Measurements from ENCODE around the gene NBPF10. TPM values are rescaled to one million over a fixed set of nuclear protein-coding genes. Genes with fewer than 3 reads are reported as not detected.

Gene NBPF10
- total RNA-seq: 0.65 and 0.91 TPM in 2 replicates

GRCh38 chr1:146144465-146144864 lies at the start of gene NBPF10:
Gene NBPF10 (minus strand): TSS chr1:146144804. CDS start chr1:146144769, 35 bp downstream.

Other genes starting within 250 kb of the NBPF10 start
- gene ITGA10, start 234.8 kb downstream of the NBPF10 start, total RNA-seq: 7.8 and 10.7 TPM in 2 replicates
- gene PEX11B, start 226.1 kb downstream of the NBPF10 start, total RNA-seq: 27.3 and 40.1 TPM in 2 replicates
- 222 and 239 TPM in 2 replicates for gene RBM8A, start 217.3 kb downstream of the NBPF10 start, total RNA-seq
- gene LIX1L, start 186.8 kb downstream of the NBPF10 start, total RNA-seq: 17.3 and 20.1 TPM in 2 replicates
- 0.15 and 0.32 TPM in 2 replicates for gene ANKRD34A, start 180.2 kb downstream of the NBPF10 start, total RNA-seq
- gene POLR3GL, start 180.1 kb downstream of the NBPF10 start, total RNA-seq: 12.3 and 18.8 TPM in 2 replicates
- 19.5 and 98.6 TPM in 2 replicates for gene TXNIP, start 148.2 kb downstream of the NBPF10 start, total RNA-seq
- not detected in 2 replicates for gene HJV, start 123.1 kb downstream of the NBPF10 start, total RNA-seq
- gene NOTCH2NLA, start 84.2 kb upstream of the NBPF10 start, total RNA-seq: 11.7 and 24.2 TPM in 2 replicates